T-cell (primary cell): ENCODE measurements around the gene CXCR6. TPM values are rescaled to one million over a fixed set of nuclear protein-coding genes. Genes with fewer than 3 reads are reported as not detected.

ENCODE experiments used
- ATAC-seq, 4 experiments: fragments of 200-7000 bp in 3 of 4; fragments of 150-1000 bp in 1 of 4; cut with Tn5 transposase; replicated peaks in 1 of 4; 1 replicate in 3 of 4; 2 replicates in 1 of 4; pipeline ENCODE4 v1.10.0; 2021; ENCODE audit warnings: moderate library complexity in 3 of 4, mild to moderate bottlenecking in 2 of 4, moderate number of reproducible peaks in 1 of 4
- CTCF ChIA-PET, 2 donors: fragments of 300-600 bp; sonication (Branson Sonifier 250); formaldehyde crosslinking; loops; one replicate each; lab custom pipeline; 2022; ENCODE audit warnings: antibody characterized with exemption in 2 of 2; lab: Charles Lee
- POLR2A ChIA-PET, 2 donors: fragments of 300-600 bp; sonication (Branson Sonifier 250); formaldehyde crosslinking; loops; one replicate each; lab custom pipeline; 2022; ENCODE audit warnings: antibody characterized with exemption in 2 of 2; lab: Charles Lee
- DNase-seq, 35 experiments: peaks; one replicate each; pipeline versions ENCODE4 v3.0.0 to v3.0.0-alpha.2; 2013 to 2023
- H3K27ac ChIP-seq: one replicate; pipeline ENCODE4 v1.5.1; 2013; ENCODE audit warnings: low read length
- H3K27me3 ChIP-seq, 2 experiments: replicated peaks in 1 of 2; 1 replicate in 1 of 2; 2 replicates in 1 of 2; pipeline versions ENCODE4 v1.6.1 to v1.7.0; 2013; ENCODE audit warnings: low read length in 1 of 2, mixed read lengths in 1 of 2; ENCODE audit not compliant: control insufficient read depth in 2 of 2, insufficient read depth in 2 of 2; ENCODE audit errors: extremely low read depth in 1 of 2
- H3K36me3 ChIP-seq, 2 donors: 1 replicate in 1 of 2; 2 replicates in 1 of 2; pipeline versions ENCODE4 v1.6.1 to v1.7.0; 2013; ENCODE audit warnings: low read length in 1 of 2; ENCODE audit not compliant: control insufficient read depth in 2 of 2, insufficient read depth in 1 of 2; ENCODE audit errors: extremely low read depth in 1 of 2
- H3K4me1 ChIP-seq, 2 experiments: 1 replicate in 1 of 2; 2 replicates in 1 of 2; pipeline versions ENCODE4 v1.6.1 to v1.7.0; 2013; ENCODE audit warnings: low read length in 2 of 2, mixed read lengths in 1 of 2; ENCODE audit not compliant: insufficient read depth in 2 of 2, control insufficient read depth in 1 of 2; ENCODE audit errors: extremely low read depth in 1 of 2
- H3K4me3 ChIP-seq, 2 donors: 1 replicate in 1 of 2; 2 replicates in 1 of 2; pipeline versions ENCODE4 v1.5.1 to v1.7.0; 2013; ENCODE audit warnings: mild to moderate bottlenecking in 2 of 2, low read length in 1 of 2, moderate library complexity in 1 of 2; ENCODE audit not compliant: control insufficient read depth in 1 of 2; ENCODE audit errors: extremely low read depth in 1 of 2
- H3K9me3 ChIP-seq: 2 replicates; pipeline ENCODE4 v1.7.0; 2013
- H3K27ac Mint-ChIP-seq, 2 donors: one replicate each; pipeline ENCODE4 v1.8.0; 2020 to 2021; ENCODE audit warnings: mild to moderate bottlenecking in 2 of 2, mixed read lengths in 2 of 2
- H3K27me3 Mint-ChIP-seq, 2 donors: one replicate each; pipeline ENCODE4 v1.8.0; 2021 to 2022; ENCODE audit warnings: mixed read lengths in 2 of 2
- H3K36me3 Mint-ChIP-seq: one replicate; pipeline ENCODE4 v1.8.0; 2021; ENCODE audit warnings: mixed read lengths
- H3K4me1 Mint-ChIP-seq, 3 donors: one replicate each; pipeline ENCODE4 v1.8.0; 2020 to 2022; ENCODE audit warnings: mixed read lengths in 3 of 3, mild to moderate bottlenecking in 1 of 3
- H3K4me3 Mint-ChIP-seq, 3 donors: one replicate each; pipeline ENCODE4 v1.8.0; 2020 to 2022; ENCODE audit warnings: mild to moderate bottlenecking in 3 of 3, mixed read lengths in 3 of 3, moderate library complexity in 3 of 3
- H3K9me3 Mint-ChIP-seq, 3 donors: one replicate each; pipeline ENCODE4 v1.8.0; 2020 to 2022; ENCODE audit warnings: mixed read lengths in 3 of 3
- WGBS: methylation state at CpG from one replicate; pipeline ENCODE4 v1.1.5; 2013; ENCODE audit warnings: missing lambda C conversion rate; ENCODE audit not compliant: insufficient coverage; 5-methylcytosine and 5-hydroxymethylcytosine counted together
- total RNA-seq, 35 experiments: library from RNA in 6 of 35; stranded (reverse) in 6 of 35; fragments of 120-200 nt in 1 of 35; gene quantifications; one replicate each; pipeline versions ENCODE4 v1.2.1 to v1.2.4 and lab custom pipeline; 2013 to 2026

Gene CXCR6
- total RNA-seq, 5 donors from 2014 or later (not counting 1 experiment from before 2014, with no cell fraction given) = 2.0 to 14.7 (median 3.7) TPM

- Mint-ChIP-seq H3K9me3 (no peaks in the 10 kb centered on the region), H3K4me3 (no peak overlapping the region), H3K27ac (peak overlapping the region in 1 of 2 donors; percentile 40), H3K4me1 (peaks cover 55 to 74% (median 69%) of the 10 kb centered on the region in 3 donors), H3K27me3 (no peaks in the 10 kb centered on the region), H3K36me3 (peaks cover 7% of the 10 kb centered on the region)
- DNase-seq (peak in 1 of 35 experiments; percentile 17), ATAC-seq (peak in 1 of 4 experiments; percentile 31)
- ChIA-PET CTCF (no interaction called here), POLR2A (interaction anchor here in 1 of 2 donors (0.6 kb wide), 1 partner anchor 11 kb away, joined by 3 read pairs; no protein-coding TSS in a partner anchor)
- peak overlapping the region; percentile 35 for H3K27ac ChIP-seq
- peaks cover 0 to 1% of the 10 kb centered on the region in 2 donors for H3K36me3 ChIP-seq
- H3K4me1 ChIP-seq = peaks cover 34 to 63% of the 10 kb centered on the region in 2 experiments
- WGBS = no CpG with 5 or more reads among the region's 11 CpGs
- peaks cover 0 to 12% of the 10 kb centered on the region in 2 experiments for H3K27me3 ChIP-seq
- H3K9me3 ChIP-seq = no peaks in the 10 kb centered on the region
- no peak overlapping the region for H3K4me3 ChIP-seq
Observed at GRCh38 chr3:45911511-45912226, 31.6 kb upstream of the CXCR6 start.

GRCh38 chr3:45912435-45912834 lies 30.8 kb upstream of the CXCR6 start:
- no peaks in the 10 kb centered on the region for H3K9me3 ChIP-seq
- H3K27ac Mint-ChIP-seq = peak overlapping the region in 1 of 2 donors; percentile 40
- POLR2A ChIA-PET = interaction anchor here in 1 of 2 donors (0.7 kb wide), 1 partner anchor 38 kb away, joined by 5 read pairs; no protein-coding TSS in a partner anchor
- no peak for DNase-seq
- no peak overlapping the region for H3K4me3 ChIP-seq
- H3K36me3 Mint-ChIP-seq = peaks cover 7% of the 10 kb centered on the region
- CTCF ChIA-PET = interaction anchor here in 1 of 2 donors (0.6 kb wide), 1 partner anchor 41 kb away, joined by 3 read pairs; no protein-coding TSS in a partner anchor
- peaks cover 31 to 64% of the 10 kb centered on the region in 2 experiments for H3K4me1 ChIP-seq
- peaks cover 0 to 7% of the 10 kb centered on the region in 2 experiments for H3K27me3 ChIP-seq
- H3K4me3 Mint-ChIP-seq = no peak overlapping the region
- peaks cover 59 to 77% (median 66%) of the 10 kb centered on the region in 3 donors for H3K4me1 Mint-ChIP-seq
- H3K9me3 Mint-ChIP-seq = no peaks in the 10 kb centered on the region
- no peak for ATAC-seq
- 85% methylated on average over 6 of the region's 6 CpGs for whole genome bisulfite sequencing
- no peaks in the 10 kb centered on the region for H3K27me3 Mint-ChIP-seq
- peak overlapping the region; percentile 30 for H3K27ac ChIP-seq
- H3K36me3 ChIP-seq = no peaks in the 10 kb centered on the region

- Mint-ChIP-seq H3K27me3 (no peaks in the 10 kb centered on the region), H3K27ac (peak overlapping the region; percentile 36 to 63), H3K4me1 (peaks cover 38 to 58% (median 52%) of the 10 kb centered on the region in 3 donors), H3K9me3 (no peaks in the 10 kb centered on the region), H3K36me3 (peaks cover 17% of the 10 kb centered on the region), H3K4me3 (peak overlapping the region in 2 of 3 donors; percentile 66 to 83)
- Histone ChIP-seq H3K4me1 (peaks cover 17 to 49% of the 10 kb centered on the region in 2 experiments), H3K36me3 (peaks cover 0 to 17% of the 10 kb centered on the region in 2 donors), H3K4me3 (peak overlapping the region in 1 of 2 donors; percentile 33), H3K27me3 (peaks cover 0 to 4% of the 10 kb centered on the region in 2 experiments), H3K9me3 (no peaks in the 10 kb centered on the region), H3K27ac (peak overlapping the region; percentile 65)
- ATAC-seq (no peak), DNase-seq (no peak)
- ChIA-PET CTCF (interaction anchor here in 1 of 2 donors (0.6 kb wide), 1 partner anchor 925 kb away, joined by 3 read pairs; no protein-coding TSS in a partner anchor), POLR2A (no interaction called here)
- WGBS = 69% methylated on average over 5 of the region's 7 CpGs
Observed at GRCh38 chr3:45914362-45915058, 28.8 kb upstream of the CXCR6 start.

- H3K36me3 Mint-ChIP-seq = peaks cover 19% of the 10 kb centered on the region
- H3K4me3 Mint-ChIP-seq = peak overlapping the region; percentile 66 to 83 (median 74)
- peak overlapping the region; percentile 63 to 86 for H3K27ac Mint-ChIP-seq
- CTCF ChIA-PET = interaction anchor here in 1 of 2 donors (0.6 kb wide), 1 partner anchor 925 kb away, joined by 3 read pairs; no protein-coding TSS in a partner anchor
- whole genome bisulfite sequencing = 51% methylated on average over 9 of the region's 9 CpGs
- H3K36me3 ChIP-seq = peaks cover 0 to 22% of the 10 kb centered on the region in 2 donors
- peak overlapping the region; percentile 65 for H3K27ac ChIP-seq
- H3K9me3 Mint-ChIP-seq = no peaks in the 10 kb centered on the region
- peaks cover 0 to 4% of the 10 kb centered on the region in 2 experiments for H3K27me3 ChIP-seq
- ATAC-seq = no peak
- H3K9me3 ChIP-seq = no peaks in the 10 kb centered on the region
- peak overlapping the region; percentile 33 to 48 for H3K4me3 ChIP-seq
- POLR2A ChIA-PET = no interaction called here
- peaks cover 34 to 53% (median 50%) of the 10 kb centered on the region in 3 donors for H3K4me1 Mint-ChIP-seq
- no peak for DNase-seq
- peaks cover 17 to 49% of the 10 kb centered on the region in 2 experiments for H3K4me1 ChIP-seq
- no peaks in the 10 kb centered on the region for H3K27me3 Mint-ChIP-seq
Observed at GRCh38 chr3:45915059-45915439, 28.2 kb upstream of the CXCR6 start.

GRCh38 chr3:45915518-45916231 lies 27.6 kb upstream of the CXCR6 start:
- POLR2A ChIA-PET = no interaction called here
- 0% methylated on average over 6 of the region's 13 CpGs for WGBS
- no peaks in the 10 kb centered on the region for H3K9me3 Mint-ChIP-seq
- Histone ChIP-seq H3K27me3 (peaks cover 0 to 4% of the 10 kb centered on the region in 2 experiments), H3K4me1 (peaks cover 17 to 49% of the 10 kb centered on the region in 2 experiments), H3K4me3 (peak overlapping the region; percentile 33 to 48), H3K9me3 (no peaks in the 10 kb centered on the region), H3K27ac (peak overlapping the region; percentile 65), H3K36me3 (peaks cover 0 to 28% of the 10 kb centered on the region in 2 donors)
- H3K4me3 Mint-ChIP-seq = peak overlapping the region; percentile 66 to 83 (median 74)
- H3K4me1 Mint-ChIP-seq = peaks cover 34 to 48% (median 47%) of the 10 kb centered on the region in 3 donors
- H3K27me3 Mint-ChIP-seq = no peaks in the 10 kb centered on the region
- ATAC-seq (peak; percentile 87 to 97 (median 96)), DNase-seq (peak; percentile 41 to 77 (median 62))
- H3K27ac Mint-ChIP-seq = peak overlapping the region; percentile 63 to 86
- CTCF ChIA-PET = interaction anchor here in 1 of 2 donors (0.7 kb wide), 1 partner anchor 92 kb away, joined by 3 read pairs; no protein-coding TSS in a partner anchor
- peaks cover 22% of the 10 kb centered on the region for H3K36me3 Mint-ChIP-seq
